Neural cell (in vitro differentiated cells): ENCODE results near the gene GLTPD2.

ENCODE experiments used
- CTCF ChIP-seq: fragments of 450-650 bp; IDR thresholded peaks from 2 replicates; pipeline ENCODE4 v1.5.1; 2014; ENCODE audit warnings: antibody characterized with exemption, mild to moderate bottlenecking, moderate library complexity; ENCODE audit not compliant: poor library complexity, severe bottlenecking
- EZH2 ChIP-seq: fragments of 200-600, 300-800 bp; shearing (Covaris generic), sonication (generic); IDR thresholded peaks from 2 replicates; pipeline ENCODE4 v1.6.1; 2014; ENCODE audit warnings: antibody characterized with exemption, low read length, borderline replicate concordance, mild to moderate bottlenecking; ENCODE audit not compliant: insufficient read depth, poor library complexity, severe bottlenecking
- RAD21 ChIP-seq: fragments of 450-650 bp; conservative IDR thresholded peaks from 2 replicates; pipeline ENCODE4 v1.6.1; 2014; ENCODE audit warnings: antibody characterized with exemption, mild to moderate bottlenecking, moderate library complexity
- TAF1 ChIP-seq: IDR thresholded peaks from 2 replicates; pipeline ENCODE4 v1.6.1; 2012; ENCODE audit warnings: low read depth

GRCh38 chr17:4838309-4838785 is 49.6 kb downstream of the GLTPD2 start:
- TF ChIP-seq CTCF (no peak), EZH2 (no peak), RAD21 (no peak), TAF1 (no peak)
